Brain pericyte (primary cell): ENCODE measurements around the gene DENR.
"Not testable (repeated sequence)": the region's sequence is repeated elsewhere in the genome, so short reads cannot be mapped to it uniquely, and the experiment has no call there.

Experiments
- DNase-seq: peaks from one replicate; pipeline ENCODE4 v3.0.0-alpha.2; 2012; ENCODE audit warnings: low read depth, low spot score

DENR gene

DNA sequence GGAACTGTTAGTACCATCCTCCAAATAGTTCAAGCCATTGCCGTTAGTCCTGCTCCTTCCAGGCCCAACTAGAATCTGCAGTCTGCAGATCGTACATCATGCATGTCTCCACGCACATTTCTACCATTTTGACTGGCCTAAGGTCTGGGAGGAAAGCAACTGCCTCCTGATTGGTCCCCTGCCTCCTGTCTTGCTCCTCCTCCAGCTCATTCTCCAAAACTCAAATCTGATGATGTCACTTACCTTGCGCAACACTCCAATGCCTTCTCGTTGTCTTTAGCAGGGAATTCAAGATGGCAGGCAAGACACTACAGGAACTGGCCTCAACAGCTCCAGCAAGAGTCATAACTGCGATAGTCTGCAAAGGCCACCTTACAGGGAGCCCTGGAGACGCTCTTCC is 12.3 kb upstream of the DENR start:
- no peak for DNase-seq

- no peak for DNase-seq
Measured at GRCh38 chr12:122743895-122744525, 8.6 kb upstream of the DENR start.

- DNase-seq = no peak
Measured at GRCh38 chr12:122747224-122748135, 5.1 kb upstream of the DENR start.

DNA sequence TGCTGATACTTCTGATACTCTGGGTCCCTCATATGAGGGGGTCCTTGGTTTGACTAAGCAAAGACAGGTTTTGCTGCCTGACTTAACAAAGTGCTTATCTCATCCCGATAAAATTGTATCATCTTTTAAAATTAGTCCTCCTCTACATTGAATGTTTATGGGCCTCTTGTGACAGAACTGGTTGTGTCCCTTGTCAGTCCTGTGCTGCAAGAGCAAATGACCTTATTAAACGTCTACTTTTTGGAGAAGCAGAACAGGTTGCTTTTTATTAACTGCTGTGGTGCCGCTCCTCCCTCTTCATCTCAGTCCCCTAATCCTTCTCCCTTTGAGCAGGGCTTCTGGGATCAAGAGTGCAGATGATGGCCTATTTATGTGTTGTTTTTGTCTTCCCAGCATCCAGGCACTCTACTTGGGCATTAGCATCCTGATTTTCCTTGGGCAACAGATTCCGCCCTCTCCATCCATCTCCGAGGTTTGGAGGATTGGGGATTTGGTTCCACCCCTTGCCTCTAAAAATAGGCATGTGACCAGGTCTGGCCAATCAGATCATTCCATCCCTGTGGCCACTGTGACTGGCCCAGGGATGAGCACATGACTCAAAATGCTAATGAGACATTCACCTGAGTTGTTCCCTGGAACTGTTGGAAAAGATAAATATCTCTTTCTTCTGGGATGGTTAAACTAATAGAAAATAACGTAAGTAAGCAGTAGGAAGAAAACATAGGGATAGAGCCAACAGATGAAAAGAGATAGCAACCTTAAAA is 2.9 kb upstream of the DENR start:
- DNase-seq = no peak

GRCh38 chr12:122750781-122751515 is 1.7 kb upstream of the DENR start:
- DNase-seq = not testable (repeated sequence)

- no peak for DNase-seq
Measured at GRCh38 chr12:122753319-122753650, 661 bp downstream of the DENR start.

- DNase-seq = no peak
Measured at GRCh38 chr12:122754790-122755189, 2.2 kb downstream of the DENR start.

DNA sequence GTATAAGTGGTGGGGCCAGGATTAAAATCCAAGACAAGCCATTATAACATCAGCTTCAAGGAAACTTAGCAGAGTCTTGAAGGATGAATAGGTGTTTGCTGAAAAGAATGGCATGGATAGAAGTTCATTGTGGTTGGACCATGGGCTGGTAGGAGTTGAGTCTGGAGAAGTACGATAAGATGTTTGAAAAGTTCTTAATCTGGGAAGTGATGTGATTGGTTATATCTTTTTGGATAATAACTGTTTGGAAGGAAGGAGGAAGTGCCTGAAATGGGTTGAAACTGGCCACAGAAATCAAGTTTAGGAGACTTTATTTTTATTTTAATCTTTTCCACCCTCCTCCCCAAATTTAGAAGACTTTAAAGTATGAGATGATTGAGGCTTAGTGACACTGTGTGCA is 4.9 kb downstream of the DENR start:
- no peak for DNase-seq

- DNase-seq = no peak
Measured at GRCh38 chr12:122785503-122785902, 32.9 kb downstream of the DENR start.

GRCh38 chr12:122788387-122788786 is 35.8 kb downstream of the DENR start:
- no peak for DNase-seq

DNA sequence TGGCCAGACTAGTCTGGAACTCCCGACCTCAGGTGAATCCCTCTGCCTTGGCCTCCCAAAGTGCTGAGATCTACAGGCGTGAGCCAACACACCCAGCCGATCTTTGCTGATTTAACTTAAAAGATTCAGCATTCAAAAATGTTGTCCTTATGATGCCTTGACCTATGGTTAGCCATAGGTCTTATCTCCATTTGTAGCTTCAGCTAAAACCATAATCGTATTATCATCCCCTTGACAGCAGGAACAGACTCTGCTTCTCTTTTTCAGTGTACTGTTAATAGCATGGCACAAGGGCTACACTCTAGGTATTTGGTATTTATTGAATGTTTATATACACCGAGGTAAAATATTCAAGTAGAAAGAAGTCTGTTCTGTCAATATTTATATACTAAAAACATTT is 37.0 kb downstream of the DENR start:
- no peak for DNase-seq

DNA sequence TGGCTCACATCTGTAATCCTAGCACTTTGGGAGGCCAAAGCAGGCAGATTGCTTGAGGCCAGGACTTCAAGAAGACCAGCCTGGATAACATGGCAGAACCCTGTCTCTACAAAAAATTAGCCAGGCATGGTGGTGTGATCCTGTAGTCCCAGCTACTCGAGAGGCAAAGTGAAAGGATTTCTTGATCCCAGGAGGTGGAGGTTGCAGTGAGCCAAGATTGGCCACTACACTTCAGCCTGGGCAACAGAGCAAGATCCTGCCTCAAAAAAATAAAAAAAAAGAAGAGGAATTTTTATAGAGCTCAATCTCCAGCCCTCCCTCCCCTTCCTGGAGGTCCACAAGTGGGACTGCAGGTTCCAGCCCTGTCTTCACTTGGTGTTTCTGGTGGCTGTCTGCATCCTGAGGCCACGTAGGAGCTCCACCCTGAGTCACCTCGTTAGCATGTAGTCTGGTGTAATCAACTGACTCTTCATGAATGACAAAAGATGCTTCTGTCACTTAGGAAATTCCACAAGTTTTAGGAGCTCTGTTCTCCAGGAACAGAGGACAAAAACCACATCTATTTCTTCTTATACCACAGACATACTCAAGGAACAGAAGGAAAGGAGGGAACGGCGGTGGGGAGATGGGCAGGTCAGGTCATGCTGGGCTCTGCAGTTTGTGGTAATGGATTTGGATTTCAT is 37.9 kb downstream of the DENR start:
- DNase-seq = no peak

DNA sequence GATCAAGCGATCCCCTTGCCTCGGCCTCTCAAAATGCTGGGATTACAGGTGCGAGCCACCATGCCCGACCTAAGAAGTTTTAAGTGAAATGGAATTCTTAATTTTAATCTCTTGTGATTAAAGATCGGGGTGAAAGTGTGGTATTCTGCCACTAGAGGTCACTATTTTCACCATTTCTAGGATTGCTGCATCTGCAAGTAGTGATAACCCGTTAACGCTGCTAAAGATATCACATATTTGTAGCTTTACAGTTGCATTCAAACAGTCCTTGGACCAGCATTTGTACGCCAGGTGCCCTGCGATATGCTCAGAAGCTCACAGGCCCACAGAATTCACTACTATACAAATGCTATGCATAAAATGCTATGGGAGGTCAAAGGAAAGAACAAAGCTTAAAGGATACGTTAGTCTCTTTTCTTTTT is 41.1 kb downstream of the DENR start:
- DNase-seq = no peak

DNA sequence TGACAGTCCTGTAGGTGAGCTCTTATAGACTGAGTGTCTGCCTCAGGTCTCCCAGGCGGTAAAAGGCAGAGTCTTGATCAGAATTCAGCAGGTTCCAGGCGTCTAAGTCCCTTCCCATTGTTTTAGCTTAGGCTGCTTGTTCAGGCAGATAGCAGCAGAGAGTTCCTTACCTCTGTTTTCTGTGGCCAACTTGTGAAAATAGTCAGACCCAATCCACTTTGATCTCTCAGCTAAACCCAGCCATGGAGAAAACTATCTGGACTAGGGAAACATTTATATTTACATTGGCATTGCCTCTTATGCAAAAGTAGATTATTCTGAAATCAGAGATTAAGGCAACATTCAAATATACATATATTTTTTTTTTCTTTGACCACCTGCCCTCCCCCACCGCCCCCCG is 43.2 kb downstream of the DENR start:
- DNase-seq = no peak

GRCh38 chr12:122799641-122800243 is 47.1 kb downstream of the DENR start:
- no peak for DNase-seq

GRCh38 chr12:122803937-122804336 is 51.3 kb downstream of the DENR start:
- no peak for DNase-seq

DNA sequence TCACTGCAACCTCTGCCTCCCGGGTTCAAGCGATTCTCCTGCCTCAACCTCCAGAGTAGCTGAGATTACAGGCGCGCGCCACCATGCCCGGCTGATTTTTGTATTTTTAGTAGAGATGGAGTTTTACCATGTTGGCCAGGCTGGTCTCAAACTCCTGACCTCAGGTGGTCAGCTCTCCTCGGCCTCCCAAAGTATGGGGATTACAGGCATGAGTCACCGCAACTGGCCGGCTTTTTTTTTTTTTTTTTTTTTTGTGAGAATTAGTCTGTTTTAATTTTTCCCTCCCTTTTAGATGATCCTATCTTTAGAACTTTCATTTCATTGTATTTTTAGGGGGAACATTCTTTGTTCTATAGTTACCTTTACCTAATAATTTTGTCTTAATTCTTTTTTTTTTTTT is 52.3 kb downstream of the DENR start:
- not testable (repeated sequence) for DNase-seq

DNA sequence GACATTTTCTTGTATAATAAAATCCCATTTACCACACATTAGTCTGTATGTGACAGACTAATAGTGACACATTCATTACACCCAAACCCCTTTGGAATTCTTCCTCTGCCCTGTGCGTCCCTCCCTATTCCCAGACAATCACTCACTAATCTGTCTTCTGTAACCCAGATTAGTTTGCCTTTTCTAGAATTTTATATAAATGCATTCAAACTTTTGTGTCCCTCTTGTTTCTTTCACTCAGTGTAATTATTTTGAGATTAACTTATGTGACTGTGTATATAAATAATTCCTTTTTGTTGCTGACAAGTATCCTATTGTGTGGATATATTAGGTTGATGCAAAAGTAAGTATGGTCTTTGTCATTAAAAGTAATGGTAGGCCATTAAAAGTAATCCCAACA is 55.0 kb downstream of the DENR start:
- no peak for DNase-seq

DNA sequence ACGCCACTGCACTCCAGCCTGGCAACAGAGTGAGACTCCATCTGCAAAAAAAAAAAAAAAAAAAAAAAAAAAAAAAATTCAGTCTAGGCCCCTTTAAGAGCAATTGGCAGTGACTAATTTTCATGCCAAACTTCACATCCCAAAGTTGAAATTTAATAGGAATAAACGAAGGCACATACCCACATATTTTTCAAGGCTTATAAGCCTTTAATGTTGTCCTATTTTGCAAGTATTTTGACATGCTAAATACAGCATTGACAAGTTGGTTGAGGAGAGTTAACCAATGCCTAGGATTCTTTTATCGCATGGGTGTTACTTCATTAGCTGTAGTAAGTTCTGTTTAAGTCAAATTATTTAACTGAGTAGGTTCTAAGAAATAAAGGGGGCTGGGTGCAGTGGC is 59.2 kb downstream of the DENR start:
- no peak for DNase-seq

- no peak for DNase-seq
Measured at GRCh38 chr12:122813310-122813713, 60.7 kb downstream of the DENR start.
